ENCODE results near the gene CHAT. TPM values are rescaled to one million over a fixed set of nuclear protein-coding genes. Genes with fewer than 3 reads are reported as not detected.

The CHAT gene
- total RNA-seq, 3 donors from 2014 or later, result not detected

DNA sequence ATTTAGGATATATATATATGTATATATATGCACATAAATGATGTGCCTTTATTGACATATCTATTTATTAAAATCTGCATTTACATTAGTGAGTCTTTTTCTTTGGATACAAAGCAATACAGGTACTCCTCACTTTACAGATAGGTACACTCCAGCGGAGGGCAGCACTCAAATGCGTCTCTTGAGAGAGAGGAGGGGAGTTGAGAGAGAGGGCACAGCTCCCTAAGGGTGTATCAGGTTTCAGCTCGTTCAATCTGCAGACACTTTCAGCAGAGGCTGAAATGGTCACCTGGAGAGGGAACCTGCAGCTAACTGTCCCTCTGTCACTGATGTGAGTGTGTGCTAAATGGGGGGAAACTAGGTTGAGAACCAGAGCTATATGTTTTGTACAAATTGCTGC, 87.2 kb downstream of the CHAT start:
- Histone ChIP-seq H3K4me3 (no peak overlapping the region), H3K27ac (no peak overlapping the region), H3K4me1 (no peaks in the 10 kb centered on the region), H3K27me3 (peaks cover 0 to 3% of the 10 kb centered on the region in 2 donors), H3K36me3 (no peaks in the 10 kb centered on the region), H3K9me3 (no peaks in the 10 kb centered on the region)
- intact Hi-C loops (cut with DNase I; ENCODE audit: low total_unique reads), result no loop called here
- TF ChIP-seq POLR2A (IDR thresholded peaks at IDR 0.05), result no peak
- TF ChIP-seq, protein P1, sequence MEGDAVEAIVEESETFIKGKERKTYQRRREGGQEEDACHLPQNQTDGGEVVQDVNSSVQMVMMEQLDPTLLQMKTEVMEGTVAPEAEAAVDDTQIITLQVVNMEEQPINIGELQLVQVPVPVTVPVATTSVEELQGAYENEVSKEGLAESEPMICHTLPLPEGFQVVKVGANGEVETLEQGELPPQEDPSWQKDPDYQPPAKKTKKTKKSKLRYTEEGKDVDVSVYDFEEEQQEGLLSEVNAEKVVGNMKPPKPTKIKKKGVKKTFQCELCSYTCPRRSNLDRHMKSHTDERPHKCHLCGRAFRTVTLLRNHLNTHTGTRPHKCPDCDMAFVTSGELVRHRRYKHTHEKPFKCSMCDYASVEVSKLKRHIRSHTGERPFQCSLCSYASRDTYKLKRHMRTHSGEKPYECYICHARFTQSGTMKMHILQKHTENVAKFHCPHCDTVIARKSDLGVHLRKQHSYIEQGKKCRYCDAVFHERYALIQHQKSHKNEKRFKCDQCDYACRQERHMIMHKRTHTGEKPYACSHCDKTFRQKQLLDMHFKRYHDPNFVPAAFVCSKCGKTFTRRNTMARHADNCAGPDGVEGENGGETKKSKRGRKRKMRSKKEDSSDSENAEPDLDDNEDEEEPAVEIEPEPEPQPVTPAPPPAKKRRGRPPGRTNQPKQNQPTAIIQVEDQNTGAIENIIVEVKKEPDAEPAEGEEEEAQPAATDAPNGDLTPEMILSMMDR (IDR thresholded peaks at IDR 0.05), result no peak
- TF ChIP-seq POLR2AphosphoS5 (IDR thresholded peaks at IDR 0.05), result no peak
- DNase-seq (ENCODE audit: low spot score in 2 of 2), result no peak

DNA sequence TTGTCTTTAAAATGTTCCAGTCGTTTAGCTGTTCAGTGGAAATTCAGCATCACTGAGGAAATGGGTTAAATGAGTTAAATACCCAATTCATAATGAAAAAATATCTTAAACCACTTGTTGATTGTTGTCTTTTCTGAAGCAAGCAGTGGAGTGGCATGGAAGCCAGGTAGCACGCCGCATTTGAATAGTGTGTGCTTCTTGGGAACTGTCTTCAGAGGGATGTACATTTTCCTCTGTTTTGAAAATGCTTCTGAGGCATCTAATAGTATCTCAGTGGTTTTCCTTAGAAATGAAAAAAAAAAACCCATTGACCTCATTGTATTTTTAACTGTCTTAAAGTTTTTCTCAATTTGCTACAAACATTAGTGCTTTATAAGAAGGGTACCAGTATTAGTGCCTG, 93.7 kb downstream of the CHAT start:
- H3K4me1 ChIP-seq, result no peaks in the 10 kb centered on the region
- H3K27ac ChIP-seq, result no peak overlapping the region
- H3K36me3 ChIP-seq, result no peaks in the 10 kb centered on the region
- intact Hi-C loops (cut with DNase I; ENCODE audit: low total_unique reads), result no loop called here
- no peak overlapping the region for H3K4me3 ChIP-seq
- DNase-seq (ENCODE audit: low spot score in 2 of 2), result no peak
- TF ChIP-seq POLR2A (IDR thresholded peaks at IDR 0.05) (no peak), POLR2AphosphoS5 (IDR thresholded peaks at IDR 0.05) (no peak)
- TF ChIP-seq, protein P1 (IDR thresholded peaks at IDR 0.05), result no peak
- peaks cover 0 to 8% of the 10 kb centered on the region in 2 donors for H3K27me3 ChIP-seq
- H3K9me3 ChIP-seq, result no peaks in the 10 kb centered on the region

DNA sequence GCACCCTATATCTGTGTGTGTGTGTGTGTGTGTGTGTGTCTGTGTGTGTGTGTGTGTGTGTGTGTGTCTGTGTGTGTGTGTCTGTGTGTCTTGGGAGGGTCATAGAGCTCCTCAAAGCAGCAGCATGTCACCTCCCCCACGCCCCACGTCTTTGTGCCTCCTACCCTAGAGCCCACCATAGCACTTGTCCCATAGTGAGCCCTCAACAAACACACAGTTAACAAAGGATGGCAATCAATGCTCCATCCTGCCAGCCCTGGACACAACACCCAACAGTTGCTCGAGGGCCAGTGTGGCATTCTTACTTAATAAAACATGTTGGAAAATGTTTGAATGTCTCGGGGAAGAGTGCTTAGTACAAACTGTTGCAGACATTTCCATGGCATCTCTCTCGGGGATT, 96.1 kb downstream of the CHAT start:
- Histone ChIP-seq H3K27ac (no peak overlapping the region), H3K4me3 (no peak overlapping the region), H3K27me3 (peaks cover 0 to 8% of the 10 kb centered on the region in 2 donors)

GRCh38 chr10:49710966-49711365, 97.1 kb downstream of the CHAT start:
- DNase-seq (ENCODE audit: low spot score in 2 of 2), result no peak
- H3K27me3 ChIP-seq, result peaks cover 0 to 8% of the 10 kb centered on the region in 2 donors
- no peak overlapping the region for H3K4me3 ChIP-seq
- H3K36me3 ChIP-seq, result no peaks in the 10 kb centered on the region
- no peaks in the 10 kb centered on the region for H3K4me1 ChIP-seq
- peaks cover 8 to 12% of the 10 kb centered on the region in 2 donors for H3K9me3 ChIP-seq
- TF ChIP-seq, protein P1 (IDR thresholded peaks at IDR 0.05), result no peak
- TF ChIP-seq POLR2A (IDR thresholded peaks at IDR 0.05) (no peak), POLR2AphosphoS5 (IDR thresholded peaks at IDR 0.05) (no peak)
- H3K27ac ChIP-seq, result no peak overlapping the region
- intact Hi-C loops (cut with DNase I; ENCODE audit: low total_unique reads), result no loop called here

More for the DNA sequence above, 96.1 kb downstream of the CHAT start:
- Histone ChIP-seq H3K9me3 (peaks cover 5 to 9% of the 10 kb centered on the region in 2 donors), H3K4me1 (no peaks in the 10 kb centered on the region), H3K36me3 (no peaks in the 10 kb centered on the region)
- no peak for TF ChIP-seq POLR2AphosphoS5 (IDR thresholded peaks at IDR 0.05)
- TF ChIP-seq, protein P1 (IDR thresholded peaks at IDR 0.05), result no peak
- TF ChIP-seq POLR2A (IDR thresholded peaks at IDR 0.05), result no peak
- no peak for DNase-seq (ENCODE audit: low spot score in 2 of 2)
- intact Hi-C loops (cut with DNase I; ENCODE audit: low total_unique reads), result no loop called here

DNA sequence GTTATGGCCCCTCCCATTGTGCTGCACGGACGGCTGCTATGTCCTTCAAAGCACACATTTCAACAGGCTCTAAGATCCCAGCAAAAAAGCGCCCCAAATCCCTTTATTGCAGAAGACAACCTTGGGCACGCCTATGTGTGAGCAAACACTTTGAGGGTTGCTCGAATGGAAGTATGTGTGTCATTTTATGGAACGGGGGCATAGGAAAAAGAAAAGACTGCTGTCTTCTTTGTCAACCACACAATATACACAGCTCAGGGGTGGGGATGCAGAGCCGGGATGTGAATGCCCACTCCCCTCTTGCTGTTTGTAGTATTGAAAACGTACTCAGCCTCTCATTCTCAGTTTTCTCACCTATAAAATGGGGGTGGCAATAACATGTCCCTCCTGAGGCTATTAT, 97.6 kb downstream of the CHAT start:
- no peak for DNase-seq (ENCODE audit: low spot score in 2 of 2)
- Histone ChIP-seq H3K27me3 (peaks cover 0 to 8% of the 10 kb centered on the region in 2 donors), H3K4me1 (no peaks in the 10 kb centered on the region), H3K27ac (no peak overlapping the region), H3K36me3 (no peaks in the 10 kb centered on the region), H3K4me3 (no peak overlapping the region), H3K9me3 (peaks cover 8 to 12% of the 10 kb centered on the region in 2 donors)
- intact Hi-C loops (cut with DNase I; ENCODE audit: low total_unique reads), result no loop called here
- TF ChIP-seq, protein P1 (IDR thresholded peaks at IDR 0.05), result no peak
- TF ChIP-seq POLR2AphosphoS5 (IDR thresholded peaks at IDR 0.05) (no peak), POLR2A (IDR thresholded peaks at IDR 0.05) (no peak)
